Hepatic stellate cell (primary cell): ENCODE measurements around the gene DYNLT1.
A peak's percentile ranks its signal among the peaks of the same experiment; 100 is the strongest.
"Not testable (repeated sequence)": the region's sequence is repeated elsewhere in the genome, so short reads cannot be mapped to it uniquely, and the experiment has no call there.

Experiments used
- DNase-seq: peaks from one replicate; pipeline ENCODE4 v3.0.0; 2011; ENCODE audit warnings: low spot score

DYNLT1 gene

DNA sequence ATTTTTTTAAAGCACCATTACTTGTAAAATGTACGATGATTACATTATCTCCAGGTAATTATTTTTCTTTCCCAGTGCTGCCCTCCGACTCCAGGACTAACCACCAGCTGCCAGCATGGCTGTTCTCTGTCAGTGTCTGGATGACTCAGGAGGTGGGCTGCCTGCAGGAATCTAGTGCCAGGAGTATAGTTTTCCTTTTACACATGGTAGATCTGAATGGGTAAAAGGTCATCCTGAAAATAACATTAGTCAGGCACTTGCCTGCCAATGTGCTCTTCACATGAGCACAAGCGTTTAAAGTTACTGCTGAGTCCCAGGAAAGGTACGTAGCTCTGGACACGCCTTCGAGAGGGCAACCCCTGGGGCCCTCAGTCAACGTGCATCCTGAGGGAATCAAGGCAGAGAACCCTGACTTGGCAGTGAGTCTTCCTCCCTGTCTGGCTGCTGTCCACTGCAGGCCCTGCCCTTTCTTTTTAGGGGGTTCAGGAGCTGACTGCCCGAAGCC is 2.4 kb downstream of the DYNLT1 start:
- peak; percentile 58 for DNase-seq

DNA sequence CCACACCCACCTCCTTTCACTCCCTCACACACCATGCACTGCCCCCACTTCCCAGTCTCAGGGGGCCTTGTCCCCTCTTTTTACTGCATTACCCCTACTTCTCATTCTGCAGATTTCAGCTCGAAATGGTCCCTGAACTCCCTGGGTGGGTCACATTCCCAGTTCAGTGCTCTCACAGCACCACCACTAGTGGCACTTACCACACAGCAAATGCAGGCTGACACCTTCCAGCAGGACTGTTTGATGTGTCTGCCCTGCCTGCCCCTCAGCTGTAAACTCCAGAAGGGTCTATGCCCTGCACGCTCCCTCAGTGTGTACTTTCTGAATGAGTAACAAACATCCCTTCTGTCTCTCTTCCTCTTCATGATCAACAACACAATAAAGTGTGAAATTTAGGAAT is 4.0 kb downstream of the DYNLT1 start:
- no peak for DNase-seq

DNA sequence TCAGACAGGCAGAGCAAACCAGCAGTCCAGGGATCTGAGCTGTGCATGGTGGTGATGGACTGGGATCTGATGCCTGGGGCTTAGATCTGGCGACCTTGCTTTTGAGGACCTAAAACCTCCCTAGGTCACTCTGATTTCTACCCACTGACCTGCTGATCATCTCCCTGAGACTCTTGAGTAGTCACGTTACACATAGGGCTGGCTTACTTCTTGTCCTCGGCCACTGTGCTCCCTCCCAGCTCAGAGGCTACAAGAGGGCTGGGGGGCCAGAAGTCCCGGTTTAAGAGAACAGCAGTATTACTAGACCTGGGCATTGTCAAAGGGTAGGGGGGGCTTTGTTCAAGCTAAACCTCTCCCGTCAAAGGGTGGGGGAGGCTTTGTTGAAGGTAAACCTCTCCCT is 5.5 kb downstream of the DYNLT1 start:
- DNase-seq: no peak

DNA sequence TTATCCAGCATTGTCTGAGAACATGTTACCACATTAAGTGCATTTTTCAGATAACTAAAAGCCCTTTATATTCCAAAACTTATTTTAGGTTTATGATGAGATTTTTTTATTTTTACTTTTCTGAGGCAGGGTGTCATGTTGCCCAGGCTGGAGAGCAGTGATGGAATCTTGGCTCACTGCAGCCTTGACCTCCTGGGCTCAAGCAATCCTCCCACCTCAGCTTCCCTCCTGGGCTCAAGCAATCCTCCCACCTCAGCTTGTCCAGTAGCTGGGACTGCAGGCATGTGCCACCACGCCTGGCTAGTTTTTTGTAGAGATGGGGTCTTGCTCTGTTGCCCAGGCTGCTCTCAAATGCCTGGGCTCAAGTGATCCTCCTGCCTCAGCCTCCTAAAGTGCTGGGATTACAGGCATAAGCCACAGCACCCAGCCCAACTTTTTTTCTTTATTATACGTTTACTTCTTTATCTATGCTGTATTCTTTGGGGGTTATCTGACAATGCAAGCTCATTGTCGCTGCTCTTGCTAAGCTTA is 6.2 kb downstream of the DYNLT1 start:
- DNase-seq: no peak

DNA sequence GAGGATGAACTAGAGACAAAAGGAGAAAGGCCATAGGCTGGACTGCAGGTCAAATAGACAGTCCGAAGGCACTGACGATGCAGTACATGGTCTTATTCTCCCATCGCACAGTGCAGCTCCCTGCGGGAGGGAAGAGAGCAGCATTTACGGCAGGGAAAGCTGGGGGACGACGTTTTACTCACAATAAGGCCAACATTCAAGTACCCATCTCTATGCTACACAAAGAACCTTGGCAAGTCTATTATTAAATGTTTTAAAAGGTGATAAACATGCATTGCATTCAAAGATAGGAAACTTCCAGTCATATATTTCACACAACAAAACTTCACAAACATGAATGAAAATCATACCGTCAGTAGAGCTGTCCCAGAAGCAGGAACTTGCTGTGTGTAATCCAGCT is 7.8 kb downstream of the DYNLT1 start:
- DNase-seq: no peak

DNA sequence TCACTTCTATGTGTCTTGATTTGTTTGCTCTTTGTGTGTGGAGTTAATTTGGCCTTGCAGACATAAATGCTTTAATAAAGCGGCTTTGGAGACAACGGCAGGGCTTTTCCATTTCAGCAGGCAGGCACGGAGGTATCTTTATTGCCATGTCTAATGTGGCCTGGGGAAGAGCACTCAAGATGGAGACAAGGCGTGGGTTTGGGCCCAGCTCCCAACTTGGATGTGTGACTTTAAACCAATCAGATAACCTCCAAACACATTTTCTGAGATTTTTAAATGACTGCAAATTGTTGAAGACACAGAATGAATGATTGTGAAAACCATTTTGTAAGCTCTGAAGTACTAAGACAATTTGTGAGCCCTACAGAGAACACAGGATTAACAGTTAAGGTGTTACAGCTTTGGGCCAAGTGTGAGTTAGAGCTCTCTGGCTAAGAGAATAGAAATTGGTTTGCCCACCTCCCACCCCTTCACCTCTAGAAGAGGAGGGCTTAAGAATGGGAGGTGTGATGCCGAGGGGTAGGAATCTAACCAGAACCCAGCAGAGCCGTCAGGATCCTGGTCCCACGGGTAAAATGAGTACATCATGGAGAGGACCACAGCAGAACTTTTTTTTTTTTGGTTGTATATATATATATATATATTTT is 9.0 kb downstream of the DYNLT1 start:
- no peak for DNase-seq

DNA sequence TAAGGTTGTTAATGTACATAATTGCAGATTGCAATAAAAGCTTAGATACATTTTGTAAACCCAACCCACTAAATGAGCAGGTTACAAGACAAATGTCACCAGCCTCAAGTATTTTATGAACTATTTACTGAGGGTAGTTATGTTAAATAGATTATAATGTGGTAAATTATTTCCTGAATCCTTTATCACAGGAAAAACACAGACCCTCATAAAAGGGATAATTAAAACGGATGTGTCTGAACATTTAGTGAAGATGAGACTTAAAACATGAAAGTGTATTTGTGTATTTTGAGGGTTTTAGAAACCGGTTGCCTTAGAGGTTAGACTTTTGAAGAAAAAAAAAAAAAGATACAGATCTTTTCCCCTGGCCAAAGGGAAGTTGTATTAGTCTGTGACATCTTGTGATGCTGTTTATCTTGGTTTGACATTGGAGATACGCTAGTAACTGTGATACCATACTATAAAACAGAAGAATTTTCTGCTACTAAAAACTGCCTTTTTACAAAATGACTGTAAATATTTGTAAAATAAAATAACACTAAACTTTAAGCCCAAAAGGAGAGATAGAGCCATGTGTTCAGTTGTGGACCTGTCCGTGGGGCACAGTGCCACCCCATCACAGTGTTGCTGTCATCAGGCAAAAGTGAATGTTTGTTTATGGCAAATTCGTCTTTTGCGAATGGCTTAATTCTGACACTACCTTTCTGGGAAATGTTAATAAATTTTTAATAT is 9.7 kb downstream of the DYNLT1 start:
- DNase-seq: no peak

DNA sequence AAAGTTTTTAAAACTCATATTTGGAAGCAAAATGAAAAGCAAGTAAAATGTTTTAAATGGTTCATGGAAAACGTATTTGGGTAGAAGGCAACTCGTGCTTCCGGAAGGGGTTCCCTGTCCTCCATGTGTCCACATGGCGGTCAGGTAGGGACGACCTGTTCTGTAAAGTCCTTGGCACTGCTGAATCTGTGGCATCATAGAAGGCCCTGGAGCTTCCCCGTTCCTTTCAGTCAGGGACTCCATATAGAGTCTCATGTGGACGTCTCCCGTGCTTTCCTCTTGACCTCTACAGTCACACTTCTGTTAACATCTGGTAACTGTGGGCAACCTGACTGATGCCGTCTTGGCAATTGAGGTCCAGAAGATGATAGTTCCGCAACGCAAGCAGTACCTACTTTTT is 11.4 kb downstream of the DYNLT1 start:
- DNase-seq: no peak

DNA sequence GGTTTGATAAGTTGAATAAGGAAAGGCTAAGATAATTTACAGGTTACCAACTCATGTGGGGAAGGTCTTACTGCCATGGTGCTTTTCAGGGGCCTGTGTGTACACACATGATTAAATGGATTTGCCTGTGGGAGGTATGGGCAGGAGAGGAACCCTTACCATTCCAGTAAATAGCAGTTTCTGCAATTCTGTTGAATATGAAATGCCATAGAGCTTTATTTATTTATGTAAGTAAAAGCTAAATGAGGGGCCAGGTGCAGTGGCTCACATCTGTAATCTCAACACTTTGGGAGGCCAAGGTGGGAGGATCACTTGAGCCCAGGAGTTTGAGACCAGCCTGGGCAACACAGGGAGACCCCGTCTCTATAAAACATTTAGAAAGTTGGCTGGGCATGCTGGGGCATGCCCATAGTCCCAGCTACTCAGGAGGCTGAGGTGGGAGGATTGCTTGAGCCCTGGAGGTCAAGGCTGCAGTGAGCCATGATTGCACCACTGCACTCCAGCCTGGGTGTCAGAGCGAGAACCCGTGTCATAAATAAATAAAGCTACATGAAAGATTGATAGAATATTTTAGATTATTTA is 11.9 kb downstream of the DYNLT1 start:
- not testable (repeated sequence) for DNase-seq

DNA sequence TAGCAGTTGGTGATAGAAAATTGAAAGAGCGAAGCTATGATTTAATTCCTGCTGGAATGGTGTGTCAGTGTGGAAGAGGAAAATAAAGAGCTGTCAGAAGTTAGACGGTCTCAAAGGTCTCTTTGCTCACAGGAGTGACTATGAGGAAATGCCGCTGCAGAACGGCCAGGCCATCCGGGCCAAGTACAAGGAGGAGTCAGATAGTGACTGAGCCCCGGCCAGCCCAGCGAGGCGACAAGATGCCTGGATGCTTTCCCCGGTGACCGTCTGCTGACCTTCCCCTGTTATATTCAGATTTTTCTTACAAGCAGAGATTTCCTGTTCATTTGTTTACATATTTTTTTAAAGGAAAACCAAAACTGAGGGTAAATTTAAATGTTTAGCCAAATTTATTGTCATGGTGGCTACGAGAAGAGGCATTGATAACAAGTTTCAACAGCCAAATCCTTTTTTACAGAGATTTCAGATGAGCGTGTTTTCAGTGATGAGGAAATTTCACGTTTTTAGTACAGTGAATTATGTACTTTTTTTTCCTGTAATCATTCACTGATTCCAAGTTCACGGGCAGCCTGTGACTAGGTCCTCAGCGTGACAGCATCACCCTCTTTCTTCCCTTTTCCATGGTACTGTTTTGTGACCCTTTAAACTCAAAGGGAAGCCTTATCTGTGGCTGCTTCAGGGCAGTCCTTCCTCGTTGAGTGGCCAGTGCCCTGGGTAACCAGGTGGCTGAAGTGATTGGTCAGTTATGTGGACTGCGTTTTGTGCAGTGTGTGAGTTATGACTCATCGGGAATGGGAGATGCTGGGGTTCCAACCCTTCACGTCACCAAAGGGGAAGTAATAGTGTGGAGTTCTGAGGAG is 12.6 kb downstream of the DYNLT1 start:
- DNase-seq: peak; percentile 84

DNA sequence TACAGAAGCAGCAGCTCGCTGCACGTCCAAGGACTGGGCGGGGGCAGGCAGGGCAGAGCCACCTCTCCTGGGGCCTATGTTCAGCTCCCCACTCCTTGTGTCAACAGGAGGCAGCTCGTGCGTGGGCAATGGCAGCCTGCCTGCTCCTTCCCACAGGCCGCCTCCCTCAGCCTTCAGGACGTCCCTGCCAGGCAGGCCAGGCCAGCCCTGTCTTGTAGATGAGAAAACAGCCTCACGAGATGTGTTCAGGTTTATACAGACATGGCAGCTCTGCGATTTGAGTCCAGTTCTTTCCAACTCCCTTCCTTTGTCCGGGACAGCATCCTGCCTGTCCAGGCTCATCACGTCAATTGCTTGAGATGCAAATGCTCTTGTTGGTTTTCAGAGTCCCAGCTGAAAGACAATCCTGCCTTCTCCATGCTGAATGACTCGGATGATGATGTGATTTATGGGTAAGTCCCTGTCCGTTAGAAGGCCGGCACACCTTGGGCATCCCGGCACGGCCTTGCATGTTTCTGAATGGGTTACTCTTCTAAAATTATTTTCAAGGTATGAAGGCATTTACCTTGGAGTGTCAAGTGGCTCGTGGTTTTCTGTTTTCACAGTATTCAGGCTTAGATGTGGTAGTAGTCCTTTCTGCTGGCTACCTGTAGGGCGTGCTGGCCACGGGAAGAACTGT is 13.5 kb downstream of the DYNLT1 start:
- peak; percentile 36 for DNase-seq

DNA sequence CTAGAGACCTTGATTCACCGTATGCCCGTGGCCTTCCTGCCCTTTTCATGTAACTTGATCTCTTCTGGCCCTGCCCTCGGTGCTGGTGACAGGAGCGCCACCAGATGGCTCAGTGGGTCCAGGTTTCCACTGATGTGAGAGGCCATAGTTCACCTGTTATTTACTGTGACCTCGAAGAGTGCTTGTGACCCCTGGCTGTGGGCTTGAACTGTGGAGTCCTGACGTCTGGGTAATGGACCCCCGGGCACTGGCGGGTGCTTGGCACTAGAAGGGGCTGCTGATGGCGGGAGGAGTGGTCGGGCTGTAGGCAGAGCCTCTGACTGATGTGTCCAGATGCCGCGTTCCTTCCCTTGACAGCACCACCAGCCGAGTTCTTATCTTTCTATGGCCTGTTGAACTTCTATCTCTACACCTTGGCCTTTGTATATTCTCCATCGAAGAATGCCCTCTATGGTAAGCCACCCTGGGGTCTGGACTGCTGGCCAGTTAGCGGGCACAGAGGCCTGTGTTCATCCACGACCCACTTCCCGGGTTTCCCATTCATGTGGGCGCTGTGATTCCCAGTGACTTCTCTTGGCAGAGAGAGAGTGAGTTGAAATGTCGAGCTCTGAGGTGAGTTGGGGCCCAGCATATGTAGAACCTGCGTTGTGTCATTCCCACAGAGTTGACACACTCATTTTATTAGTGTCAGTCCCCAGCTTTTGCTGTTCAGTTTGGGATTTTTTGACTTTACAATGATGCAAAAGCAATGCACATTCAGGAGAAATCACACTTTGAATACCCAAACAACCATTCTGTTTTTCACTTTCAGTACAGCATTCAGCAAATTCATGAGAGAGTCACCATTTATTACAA is 14.9 kb downstream of the DYNLT1 start:
- DNase-seq: no peak

DNA sequence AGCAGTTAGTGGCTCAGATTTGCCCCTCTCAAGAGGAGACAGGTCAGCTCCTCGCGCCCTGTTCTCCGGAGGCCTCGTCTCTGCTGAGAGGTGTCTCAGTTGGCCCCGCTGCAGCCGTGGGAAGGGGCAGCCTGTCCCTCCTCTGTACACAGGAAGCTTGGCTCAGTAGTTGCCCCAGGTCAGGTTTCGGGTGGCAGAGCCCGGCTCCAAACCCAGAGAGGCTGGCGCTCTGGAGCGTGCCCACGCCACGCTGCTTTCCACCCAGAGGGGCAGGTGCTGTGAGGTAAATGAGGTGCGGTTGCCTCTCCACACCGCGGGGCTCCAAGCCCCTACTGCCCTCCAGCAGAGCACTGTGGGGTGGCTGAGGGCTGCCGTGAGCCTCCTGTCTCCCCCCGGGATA is 16.0 kb downstream of the DYNLT1 start:
- DNase-seq: no peak

DNA sequence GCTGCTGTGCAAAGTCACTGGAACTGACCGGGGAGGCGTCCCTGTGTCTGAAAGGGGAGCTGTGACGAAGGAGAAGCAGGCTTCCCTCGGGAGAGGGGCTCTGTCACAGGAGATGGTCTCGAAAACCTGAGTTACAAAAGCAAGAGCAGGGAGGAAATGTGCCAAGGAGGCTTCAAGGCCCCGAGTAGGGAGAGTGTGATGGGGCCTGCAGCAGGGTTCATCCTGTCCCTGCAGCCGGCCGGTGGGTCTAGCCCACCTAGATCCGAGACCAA is 16.7 kb downstream of the DYNLT1 start:
- DNase-seq: no peak

DNA sequence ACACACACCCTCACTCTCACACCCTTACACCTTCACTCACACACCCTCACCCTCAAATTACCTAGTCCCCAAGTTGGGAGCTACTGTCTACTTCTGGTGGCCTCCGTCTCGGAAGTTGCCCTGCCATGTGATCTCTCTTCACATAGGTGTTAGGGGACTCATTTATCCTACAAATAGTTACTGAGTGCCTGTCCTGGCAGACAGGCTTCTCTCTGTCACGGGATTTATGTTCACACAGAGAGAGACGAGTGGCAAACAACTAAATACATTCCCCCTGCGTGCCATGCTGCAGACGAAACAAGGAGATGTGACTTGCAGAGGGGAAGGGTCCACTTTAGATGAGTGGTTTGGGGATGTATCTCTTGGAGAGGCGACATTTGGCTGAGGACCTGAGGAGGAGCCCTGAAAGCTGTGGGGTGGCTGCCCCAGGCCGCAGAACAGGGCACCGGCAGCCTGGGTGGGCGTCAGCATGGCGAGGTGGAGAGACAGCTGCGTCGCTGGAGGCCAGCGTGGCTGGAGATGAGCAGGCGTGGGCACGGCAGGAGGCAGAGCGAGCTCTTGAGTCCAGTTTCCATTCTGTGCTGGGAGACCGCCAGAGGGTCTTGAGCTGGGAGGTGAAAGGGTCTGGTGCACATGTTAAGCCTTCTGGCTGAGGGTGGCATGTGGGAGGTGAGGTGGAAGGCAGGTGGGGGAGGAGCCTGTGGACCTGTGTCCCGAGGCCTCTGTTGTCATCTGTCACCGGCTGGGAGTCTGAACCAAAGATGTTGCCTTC is 17.2 kb downstream of the DYNLT1 start:
- no peak for DNase-seq

DNA sequence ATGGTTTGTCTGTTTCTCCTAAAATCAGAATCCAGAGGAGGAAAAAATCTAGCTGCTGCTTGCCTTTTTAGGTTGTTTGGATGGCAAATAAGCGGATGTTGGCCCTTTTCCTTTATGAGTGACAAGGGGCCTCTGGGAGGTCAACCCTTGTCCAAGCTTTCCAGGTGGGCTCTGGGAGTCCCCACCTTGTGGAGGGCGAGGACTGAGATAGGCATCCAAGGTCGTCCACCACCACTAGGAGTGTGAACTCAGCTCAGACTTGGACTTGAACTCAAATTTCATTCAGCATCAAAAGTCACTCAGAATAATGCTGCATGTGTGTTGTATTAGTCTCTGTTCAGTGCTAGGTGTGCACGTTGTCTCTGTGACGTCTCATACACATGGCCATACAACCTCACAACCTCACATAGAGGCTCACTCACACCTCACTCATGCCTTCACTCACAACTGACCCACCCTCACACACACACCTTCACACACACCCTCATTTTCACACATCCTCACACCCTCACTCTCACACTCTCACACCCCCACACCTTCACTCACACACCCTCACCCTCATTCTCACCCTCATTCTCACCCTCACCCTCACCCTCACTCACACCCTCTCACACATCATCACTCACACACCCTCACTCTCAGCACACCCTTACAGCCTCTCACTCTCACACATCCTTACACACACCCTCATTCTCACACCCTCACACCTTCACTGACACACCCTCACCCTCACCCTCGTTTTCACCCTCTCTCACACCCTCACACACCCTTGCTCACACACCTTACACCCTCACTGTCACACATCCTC is 18.0 kb downstream of the DYNLT1 start:
- DNase-seq: no peak

DNA sequence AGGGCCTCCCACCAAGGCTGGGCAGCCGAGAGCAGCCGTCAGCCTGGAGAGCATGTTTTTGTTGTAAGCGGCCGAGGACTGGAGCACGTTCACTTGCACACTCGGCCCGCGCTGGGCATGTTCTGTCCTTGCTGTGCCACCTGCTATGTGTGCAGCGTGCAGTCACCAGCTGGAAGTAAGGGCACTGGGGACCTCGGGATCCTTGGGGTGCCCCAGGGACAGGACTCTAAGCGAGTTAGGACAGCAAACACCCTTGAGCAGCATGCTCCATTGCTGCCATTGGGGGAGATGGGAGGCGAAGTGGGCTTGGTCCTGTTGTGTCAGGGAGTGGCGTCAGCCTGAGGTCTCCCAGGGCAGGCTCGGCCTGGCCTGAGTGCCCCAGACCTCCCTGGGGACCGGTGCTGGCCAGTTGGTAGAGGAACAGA is 18.6 kb downstream of the DYNLT1 start:
- no peak for DNase-seq

DNA sequence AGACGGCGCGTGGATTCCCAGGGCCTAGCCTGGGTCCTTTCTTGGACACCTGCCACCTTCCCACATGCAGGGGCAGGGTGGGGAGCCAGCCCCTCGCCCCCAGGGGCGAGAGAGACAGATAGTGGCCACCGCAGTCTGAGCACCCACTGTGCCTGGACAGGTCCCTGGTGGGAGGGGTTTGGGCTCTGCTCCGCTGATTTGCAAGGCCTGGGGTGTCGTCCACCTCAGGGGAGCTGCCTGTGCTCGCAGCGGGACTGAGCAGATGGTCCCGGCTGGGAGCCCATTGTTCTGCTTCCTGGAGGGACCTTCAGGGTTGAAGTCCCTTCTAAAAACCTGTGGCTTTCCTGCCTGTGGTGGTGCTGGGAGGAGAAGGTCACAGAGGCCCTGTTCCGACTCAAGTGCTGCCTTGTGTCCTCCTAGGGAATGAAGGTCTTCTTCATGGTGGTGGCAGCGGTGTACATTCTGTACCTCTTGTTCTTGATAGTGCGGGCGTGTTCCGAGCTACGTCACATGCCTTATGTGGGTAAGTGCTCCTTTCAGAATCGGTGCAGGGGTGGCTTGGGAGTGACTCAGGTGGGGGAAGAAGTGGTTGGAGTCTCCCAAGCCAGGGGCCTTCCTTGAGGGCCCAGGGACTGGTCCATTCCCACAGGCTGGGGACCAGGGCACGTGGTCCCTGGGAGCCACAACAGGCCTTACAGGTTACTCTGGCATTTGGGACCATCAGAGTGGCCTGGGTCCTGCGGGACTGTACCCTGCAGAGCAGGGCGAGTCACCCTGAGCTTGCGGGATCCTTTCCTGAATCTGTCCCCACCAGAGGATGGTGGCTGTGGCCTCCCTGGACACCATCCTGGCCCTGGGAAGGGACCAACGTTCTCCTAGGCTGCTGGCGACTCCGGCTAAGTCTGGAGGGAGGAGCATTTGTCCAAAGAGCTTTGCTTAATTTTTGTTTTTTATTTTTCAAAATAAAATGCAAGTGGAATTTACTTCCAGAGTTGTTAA is 19.6 kb downstream of the DYNLT1 start:
- no peak for DNase-seq
